Heart left ventricle (tissue), 16 donors: ENCODE measurements around the gene INPPL1. TPM values are rescaled to one million over a fixed set of nuclear protein-coding genes. Genes with fewer than 3 reads are reported as not detected.

Source experiments
- ATAC-seq, 4 donors: fragments of 200-7000 bp; cut with Tn5 transposase; one replicate each; pipeline ENCODE4 v1.9.1; 2020 to 2022; ENCODE audit warnings: moderate library complexity in 4 of 4, mild to moderate bottlenecking in 3 of 4, moderate number of reproducible peaks in 1 of 4
- DNase-seq, 5 donors: peaks; one replicate each; pipeline ENCODE4 v3.0.0-alpha.2; 2020
- H3K27ac ChIP-seq, 12 donors: fragments of 200-600 bp; sonication (generic) in 4 of 12; one replicate each; pipeline versions ENCODE4 v1.5.0 to v1.8.0; 2016 to 2022; ENCODE audit warnings: mild to moderate bottlenecking in 2 of 12
- H3K27me3 ChIP-seq, 9 donors: fragments of 200-600 bp; sonication (generic) in 2 of 9; one replicate each; pipeline versions ENCODE4 v1.5.1 to v1.8.0; 2016 to 2022; ENCODE audit warnings: mild to moderate bottlenecking in 3 of 9
- H3K36me3 ChIP-seq, 9 donors: fragments of 200-600 bp; sonication (generic) in 2 of 9; one replicate each; pipeline versions ENCODE4 v1.5.0 to v1.8.0; 2018 to 2022; ENCODE audit warnings: mild to moderate bottlenecking in 2 of 9
- H3K4me1 ChIP-seq, 12 donors: fragments of 200-600 bp; sonication (generic) in 4 of 12; one replicate each; pipeline versions ENCODE4 v1.5.0 to v1.8.0; 2016 to 2022; ENCODE audit warnings: mild to moderate bottlenecking in 3 of 12
- H3K4me3 ChIP-seq, 12 donors: fragments of 200-600 bp; sonication (generic) in 4 of 12; one replicate each; pipeline versions ENCODE4 v1.5.0 to v1.8.0; 2017 to 2022; ENCODE audit warnings: mild to moderate bottlenecking in 9 of 12, moderate library complexity in 4 of 12
- H3K9me3 ChIP-seq, 12 donors: fragments of 200-600 bp; sonication (generic) in 4 of 12; one replicate each; pipeline versions ENCODE4 v1.5.0 to v1.8.0; 2016 to 2022; ENCODE audit warnings: mild to moderate bottlenecking in 1 of 12
- CTCF ChIP-seq, 12 donors: fragments of 200-600 bp; sonication (generic) in 4 of 12; IDR thresholded peaks; one replicate each; pipeline versions ENCODE4 v1.5.0 to v1.8.0; 2018 to 2022; ENCODE audit warnings: antibody characterized with exemption in 12 of 12, mild to moderate bottlenecking in 5 of 12
- POLR2A ChIP-seq, 2 donors: fragments of 450-650 bp; IDR thresholded peaks; one replicate each; pipeline ENCODE4 v1.6.1; 2017; ENCODE audit warnings: antibody characterized with exemption in 2 of 2, mild to moderate bottlenecking in 2 of 2, moderate library complexity in 2 of 2
- WGBS, 4 donors: extraction: QIAGEN DNeasy Blood & Tissue Kit in 2 of 4; methylation state at CpG; one replicate each; pipeline versions ENCODE4 v1.1.5 to v1.1.7; 2013 to 2018; 5-methylcytosine and 5-hydroxymethylcytosine counted together
- intact Hi-C, 10 donors: fragments of 100-400 bp; cut with DNase I; formaldehyde crosslinking; loops; one replicate each; pipeline versions ENCODE4 v1.11.1 to v1.14.2; 2022
- polyA plus RNA-seq, 2 donors: library from polyadenylated mRNA; stranded (reverse); fragments of 200-250 nt; gene quantifications; one replicate each; pipeline ENCODE4 v1.2.3, GENCODE V29; 2013
- total RNA-seq, 9 donors: library from RNA; depleted of rRNA in 2 of 9; stranded (reverse); fragments of >200 nt in 2 of 9; fragmentation: NEBNext Ultra II Directional in 3 of 9; extraction: Animal tissue kit (Norgen Biotek cat#: 25700) in 3 of 9; gene quantifications; one replicate each; pipeline versions ENCODE4 v1.1.0 to v1.2.4, GENCODE V29; 2016 to 2023
- donor health status: ischemic (EF 13 %, LVEDD 7.1; RV severe dilation, severe dysfunction).
- donor health status: healthy with polysubstance abuse.
- donor health status: DM: no; HTN: yes; CAD: no.
- donor health status: DM: no; HTN: no; CAD: no.
- donor health status: ischemic (EF 25% LVEDD 6.9; RV normal size, moderate dysfunction).
- donor health status: ischemic (EF 25% LVEDD 5.7; RV mildly dilated, moderate dysfunction).
- donor health status: healthy.
- donor health status: DM: yes; HTN: yes; CAD: no.
- donor health status: ischemic (EF 35%, LVEDD 5.7; RV mildly dilated, moderate dysfunction).
- donor health status: nonischemic (EF 11% LVEDD 7.7; RV severe dilation, severe dysfunction).
- donor health status: DM: yes; HTN: yes; CAD: no.
- donor health status: PGD.
- donor health status: ischemic (EF 29% LVEDD 5.4; RV normal size, mild dysfunction).
- donor health status: nonischemic (EF 23%, LVEDD 6.1; RV moderate dilation, normal function).

INPPL1 gene
- total and polyA plus RNA-seq, 11 donors = 73.2 to 146 (median 99.4) TPM

GRCh38 chr11:72231396-72232259 is 7.1 kb downstream of the INPPL1 start:
- H3K4me1 ChIP-seq = peaks cover 0 to 35% (median 9%) of the 10 kb centered on the region in 12 donors
- intact Hi-C loops = loop anchor here in 1 of 10 donors (10.0 kb wide), 1 partner anchor 183 kb away; no protein-coding TSS in a partner anchor
- no peaks in the 10 kb centered on the region for H3K27me3 ChIP-seq
- H3K4me3 ChIP-seq = no peak overlapping the region
- DNase-seq (peak in 4 of 5 donors; percentile 63 to 77 (median 68)), ATAC-seq (peak; percentile 40 to 62 (median 52))
- TF ChIP-seq POLR2A (IDR thresholded peaks at IDR 0.05) (no peak), CTCF (IDR thresholded peaks at IDR 0.05) (no peak)
- no peaks in the 10 kb centered on the region for H3K9me3 ChIP-seq
- WGBS, 4 donors = 66 to 75% (median 70%) methylated on average over 7 to 9 of the region's 9 CpGs
- H3K36me3 ChIP-seq = peaks cover 0 to 96% (median 93%) of the 10 kb centered on the region in 9 donors
- peak overlapping the region in 4 of 12 donors; percentile 18 to 66 (median 28) for H3K27ac ChIP-seq

- no peaks in the 10 kb centered on the region for H3K27me3 ChIP-seq
- intact Hi-C loops = loop anchor here in 1 of 10 donors (10.0 kb wide), 1 partner anchor 182 kb away; no protein-coding TSS in a partner anchor
- TF ChIP-seq CTCF (IDR thresholded peaks at IDR 0.05) (no peak), POLR2A (IDR thresholded peaks at IDR 0.05) (no peak)
Observed at GRCh38 chr11:72232260-72233055, 7.9 kb downstream of the INPPL1 start.

GRCh38 chr11:72233056-72233772 is 8.6 kb downstream of the INPPL1 start:
- Histone ChIP-seq H3K4me3 (no peak overlapping the region), H3K9me3 (no peaks in the 10 kb centered on the region), H3K27ac (no peak overlapping the region), H3K4me1 (peaks cover 0 to 27% (median 11%) of the 10 kb centered on the region in 12 donors), H3K36me3 (peaks cover 0 to 98% (median 96%) of the 10 kb centered on the region in 9 donors), H3K27me3 (no peaks in the 10 kb centered on the region)
- DNase-seq = no peak
- 93 to 95% (median 93%) methylated on average over 8 to 13 of the region's 13 CpGs for WGBS, 4 donors
- intact Hi-C loops = loop anchor here in 1 of 10 donors (10.0 kb wide), 1 partner anchor 182 kb away; no protein-coding TSS in a partner anchor
- no peak for ATAC-seq
- TF ChIP-seq POLR2A (IDR thresholded peaks at IDR 0.05) (no peak), CTCF (IDR thresholded peaks at IDR 0.05) (no peak)

More at GRCh38 chr11:72232260-72233055, 7.9 kb downstream of the INPPL1 start:
- 95 to 97% (median 95%) methylated on average over 17 to 18 of the region's 18 CpGs for WGBS, 4 donors
- Histone ChIP-seq H3K27ac (no peak overlapping the region), H3K4me1 (peaks cover 0 to 26% (median 9%) of the 10 kb centered on the region in 12 donors), H3K36me3 (peaks cover 0 to 99% (median 95%) of the 10 kb centered on the region in 9 donors), H3K4me3 (no peak overlapping the region), H3K9me3 (no peaks in the 10 kb centered on the region)
- DNase-seq = no peak
- no peak for ATAC-seq
